ENCODE results near the gene TMEM237.

TMEM237 gene

DNA sequence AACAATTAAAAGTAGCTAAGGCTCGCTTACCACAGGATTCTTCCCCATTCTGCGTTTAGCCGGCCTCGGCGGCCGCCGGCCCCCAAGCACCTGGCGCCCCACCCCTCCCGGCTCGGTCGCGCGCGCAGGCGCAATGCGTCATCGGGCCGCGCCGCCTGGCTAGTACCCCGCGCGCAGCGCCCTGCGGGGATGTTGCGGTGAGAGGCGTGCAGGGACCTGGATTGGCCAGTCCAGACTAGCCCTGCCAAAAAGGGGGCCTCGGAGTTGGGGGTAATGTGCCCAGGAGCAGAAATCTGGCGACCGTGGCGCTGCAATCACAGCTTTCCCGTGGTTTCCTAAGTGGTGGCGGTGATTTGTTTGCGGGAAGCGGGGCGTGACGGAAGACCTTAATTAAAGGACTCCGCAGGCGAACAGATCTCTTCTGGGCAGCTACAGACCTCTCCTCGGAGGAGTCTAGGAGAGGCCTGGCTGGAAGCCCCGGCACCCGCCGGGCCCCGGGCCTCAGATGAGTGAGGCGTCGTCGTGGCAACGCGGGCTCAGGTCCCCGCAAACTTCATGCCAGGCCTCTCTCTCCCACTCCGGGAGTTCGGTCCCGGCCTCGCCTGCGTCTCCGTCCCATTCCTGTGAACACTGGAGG lies 606 bp downstream of the TMEM237 start:
- DNase-seq (ENCODE audit: low read depth in 2 of 2) = peak; percentile 63 to 79

DNA sequence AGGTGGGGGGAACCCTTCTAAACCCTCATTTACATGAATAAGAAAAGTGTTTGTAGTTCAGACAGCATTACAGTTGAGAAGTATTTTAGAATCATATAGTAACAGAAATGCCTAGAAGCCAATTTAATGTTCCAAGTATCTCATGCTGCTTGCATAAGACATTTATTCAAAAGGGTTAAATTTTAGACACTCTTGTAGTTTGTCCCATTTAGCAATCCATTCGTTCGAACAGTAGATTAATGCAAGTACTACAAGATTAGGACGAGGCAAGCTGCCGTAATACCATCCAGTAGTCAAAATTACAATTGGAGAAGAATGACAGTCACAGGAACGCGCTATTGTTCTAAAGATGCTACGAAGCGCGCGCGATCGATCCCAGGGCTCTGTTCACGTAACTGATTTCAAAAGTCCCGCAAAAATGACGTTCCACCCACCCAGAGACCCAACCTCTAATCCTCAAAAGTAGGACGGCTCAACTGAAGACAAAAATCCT lies 1.2 kb downstream of the TMEM237 start:
- no peak for DNase-seq (ENCODE audit: low read depth in 2 of 2)

DNA sequence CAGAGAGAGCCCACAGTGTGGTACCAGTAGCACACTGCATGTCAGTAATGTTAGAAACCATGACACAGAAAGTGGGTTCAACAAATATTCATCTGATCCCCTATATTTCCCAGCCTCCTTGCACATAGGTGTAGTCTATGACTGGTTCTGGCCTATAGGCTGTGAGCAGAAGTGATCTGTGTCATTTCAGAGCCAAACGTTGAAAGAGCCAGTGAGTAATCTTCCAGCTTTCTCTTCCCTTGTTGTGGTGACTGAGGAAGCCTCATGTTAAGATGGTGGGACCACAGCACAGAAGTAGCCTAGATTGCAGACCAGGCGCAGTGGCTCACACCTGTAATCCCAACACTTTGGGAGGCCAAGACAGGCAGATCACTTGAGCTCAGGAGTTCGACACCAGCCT lies 4.1 kb downstream of the TMEM237 start:
- no peak for DNase-seq (ENCODE audit: low read depth in 2 of 2)

DNA sequence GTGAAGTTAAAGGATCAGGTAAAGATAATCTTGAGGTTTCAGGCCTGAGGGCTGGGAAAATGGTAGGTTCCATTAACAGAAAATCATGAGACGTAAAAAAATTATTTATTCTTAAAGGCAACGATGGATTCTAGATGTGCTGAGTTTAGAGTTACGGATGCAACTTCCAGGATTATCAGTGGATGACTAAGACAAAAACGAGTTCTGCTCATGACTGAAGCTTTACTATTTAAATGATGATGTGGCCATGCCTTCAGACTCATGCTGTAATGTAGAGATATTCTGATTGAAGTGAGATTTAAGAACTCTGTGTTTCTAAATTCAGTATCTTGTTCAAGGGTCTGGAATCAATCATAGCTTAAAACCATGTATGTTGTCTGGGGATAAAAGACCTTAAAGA lies 5.0 kb downstream of the TMEM237 start:
- no peak for DNase-seq (ENCODE audit: low read depth in 2 of 2)

DNA sequence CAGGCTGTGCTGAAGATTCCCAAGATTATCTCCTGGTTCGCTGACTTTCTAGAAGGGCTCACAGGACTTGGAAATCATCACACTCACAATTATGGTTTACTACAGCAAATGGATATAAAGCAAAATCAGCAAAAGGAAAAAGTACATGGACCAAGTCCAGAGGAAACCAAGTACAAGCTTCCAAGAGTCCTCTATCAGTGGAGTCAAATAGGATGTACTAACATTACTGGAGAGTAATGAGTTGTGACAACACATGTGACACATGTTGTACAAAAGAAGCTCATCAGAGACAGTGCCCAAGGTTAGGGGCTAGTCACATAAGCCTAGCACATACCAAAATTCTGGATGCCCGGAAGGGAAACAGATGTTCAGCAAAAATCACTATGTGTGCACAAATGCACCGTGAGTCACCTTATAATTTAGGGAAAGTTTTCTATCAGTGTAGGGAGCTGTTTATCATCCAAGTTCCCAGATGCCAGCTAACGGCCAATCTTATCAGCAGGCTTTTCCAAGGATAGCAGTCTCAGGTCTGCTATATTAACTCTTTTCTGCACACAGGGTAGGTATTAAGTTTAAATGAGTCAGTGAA lies 9.5 kb downstream of the TMEM237 start:
- DNase-seq (ENCODE audit: low read depth in 2 of 2) = no peak

DNA sequence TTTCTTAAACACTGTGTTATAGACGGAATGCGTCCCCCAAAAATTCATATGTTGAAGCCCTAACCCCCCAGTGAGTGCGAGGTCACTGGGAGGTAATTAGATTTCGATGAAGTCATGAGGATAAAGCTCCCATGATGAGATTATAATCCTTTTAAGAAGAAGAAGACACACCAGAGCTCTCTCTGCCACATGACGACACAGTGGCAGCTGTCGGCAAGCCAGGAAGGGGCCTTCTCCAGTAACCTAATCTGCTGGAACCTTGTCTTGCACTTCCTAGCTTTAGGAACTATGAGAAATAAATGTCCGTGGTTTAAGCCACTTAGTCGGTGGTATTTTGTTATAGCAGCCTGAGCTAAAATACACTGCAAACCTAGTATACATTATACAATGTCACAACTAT lies 12.3 kb downstream of the TMEM237 start:
- DNase-seq (ENCODE audit: low read depth in 2 of 2) = no peak

DNA sequence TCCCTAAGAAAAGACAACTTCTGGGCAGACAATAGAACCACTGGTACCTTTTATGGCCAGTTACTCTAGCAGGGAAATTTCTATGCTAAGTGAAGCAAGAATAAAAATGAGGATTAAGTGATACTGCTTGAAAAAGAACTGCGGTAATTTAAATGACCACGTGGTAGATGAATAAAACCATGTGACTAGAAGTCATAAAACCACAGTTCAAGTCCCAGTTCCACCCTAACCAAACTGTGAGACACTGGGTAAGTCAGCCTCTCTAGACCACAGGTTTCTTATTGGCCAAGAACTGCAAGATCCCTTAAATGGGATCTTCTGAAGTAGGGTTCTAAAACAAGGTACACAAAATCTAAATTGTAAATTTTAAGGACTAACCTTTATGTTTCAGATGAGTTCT lies 12.7 kb downstream of the TMEM237 start:
- DNase-seq (ENCODE audit: low read depth in 2 of 2) = no peak

DNA sequence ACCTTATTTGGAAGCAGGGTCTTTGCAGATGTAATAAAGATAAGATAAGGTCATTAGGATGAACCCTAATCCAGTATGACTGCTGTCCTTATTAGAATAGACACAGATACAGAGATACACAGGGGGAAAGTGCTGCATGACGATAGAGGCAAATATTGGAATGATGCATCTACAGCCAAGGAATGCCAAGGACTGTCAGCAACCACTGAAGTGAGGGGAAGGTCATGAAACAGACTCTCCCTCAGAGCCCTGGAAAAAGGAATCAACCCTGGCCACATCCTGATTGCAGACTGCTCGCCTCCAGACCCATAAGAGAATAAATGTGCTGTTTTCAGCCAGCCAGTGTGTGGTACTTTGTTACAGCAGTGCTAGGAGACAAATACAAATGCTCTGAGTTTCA lies 14.8 kb downstream of the TMEM237 start:
- DNase-seq (ENCODE audit: low read depth in 2 of 2) = no peak

DNA sequence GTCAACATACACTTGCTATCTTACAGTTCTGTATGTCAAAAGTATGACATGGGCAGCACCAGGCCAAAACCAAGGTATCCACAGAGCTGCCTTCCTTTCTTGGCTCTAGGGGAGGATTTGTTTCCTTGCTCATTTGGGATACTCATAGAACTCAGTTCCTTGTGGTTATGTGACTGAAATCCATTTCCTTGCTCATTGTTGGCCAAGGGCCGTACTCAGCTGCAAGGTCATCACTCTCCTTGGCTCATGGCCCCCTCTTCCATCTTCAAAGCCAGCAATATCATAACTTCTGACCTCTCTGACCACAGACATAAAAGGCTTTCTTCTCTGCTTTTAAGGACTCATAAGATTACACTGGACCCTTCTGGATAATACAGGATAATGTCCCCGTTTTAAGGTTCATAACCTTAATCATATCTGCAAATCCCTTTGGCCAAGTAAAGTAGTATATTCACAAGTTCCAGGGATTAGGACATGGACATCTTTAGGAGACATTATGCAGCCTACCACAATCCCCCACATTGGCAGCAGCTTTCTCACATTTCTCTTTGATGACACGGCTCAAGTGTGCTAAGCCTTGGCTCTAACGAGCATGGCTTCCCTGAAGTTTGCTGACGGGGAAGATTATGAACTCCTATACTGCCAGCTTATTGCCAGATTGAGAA lies 20.9 kb downstream of the TMEM237 start:
- no peak for DNase-seq (ENCODE audit: low read depth in 2 of 2)

DNA sequence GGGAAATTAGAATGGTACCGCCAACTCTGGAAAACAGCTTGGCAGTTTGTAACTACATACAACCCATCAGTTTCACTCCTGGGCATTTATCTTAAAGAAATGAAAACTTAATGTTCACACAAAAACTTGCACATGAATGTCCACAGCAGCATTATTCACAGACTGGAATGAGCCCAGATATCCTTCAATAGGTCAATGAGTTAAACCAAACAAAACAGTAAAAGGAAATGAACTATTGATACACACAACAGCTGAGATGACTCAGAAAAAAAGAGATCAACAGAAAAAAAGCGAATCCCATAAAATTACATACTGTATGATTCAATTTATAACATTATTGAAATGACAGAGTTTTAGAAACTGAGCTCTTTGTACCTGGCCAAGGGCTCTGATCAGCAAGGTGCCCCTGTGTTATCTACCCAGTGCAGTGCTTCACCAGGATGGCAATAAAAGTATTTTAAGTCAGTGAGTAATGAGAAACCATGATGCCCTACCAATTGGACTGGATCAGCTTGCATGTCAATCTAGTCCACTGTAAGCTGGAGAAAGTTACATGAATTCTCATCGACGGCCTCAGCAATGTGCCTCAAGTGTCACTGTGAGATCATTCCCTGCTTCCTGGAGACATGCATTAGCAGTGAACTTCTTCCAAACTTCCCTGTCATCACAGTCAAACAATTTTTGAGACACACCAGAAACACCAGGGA lies 21.9 kb downstream of the TMEM237 start:
- no peak for DNase-seq (ENCODE audit: low read depth in 2 of 2)

DNA sequence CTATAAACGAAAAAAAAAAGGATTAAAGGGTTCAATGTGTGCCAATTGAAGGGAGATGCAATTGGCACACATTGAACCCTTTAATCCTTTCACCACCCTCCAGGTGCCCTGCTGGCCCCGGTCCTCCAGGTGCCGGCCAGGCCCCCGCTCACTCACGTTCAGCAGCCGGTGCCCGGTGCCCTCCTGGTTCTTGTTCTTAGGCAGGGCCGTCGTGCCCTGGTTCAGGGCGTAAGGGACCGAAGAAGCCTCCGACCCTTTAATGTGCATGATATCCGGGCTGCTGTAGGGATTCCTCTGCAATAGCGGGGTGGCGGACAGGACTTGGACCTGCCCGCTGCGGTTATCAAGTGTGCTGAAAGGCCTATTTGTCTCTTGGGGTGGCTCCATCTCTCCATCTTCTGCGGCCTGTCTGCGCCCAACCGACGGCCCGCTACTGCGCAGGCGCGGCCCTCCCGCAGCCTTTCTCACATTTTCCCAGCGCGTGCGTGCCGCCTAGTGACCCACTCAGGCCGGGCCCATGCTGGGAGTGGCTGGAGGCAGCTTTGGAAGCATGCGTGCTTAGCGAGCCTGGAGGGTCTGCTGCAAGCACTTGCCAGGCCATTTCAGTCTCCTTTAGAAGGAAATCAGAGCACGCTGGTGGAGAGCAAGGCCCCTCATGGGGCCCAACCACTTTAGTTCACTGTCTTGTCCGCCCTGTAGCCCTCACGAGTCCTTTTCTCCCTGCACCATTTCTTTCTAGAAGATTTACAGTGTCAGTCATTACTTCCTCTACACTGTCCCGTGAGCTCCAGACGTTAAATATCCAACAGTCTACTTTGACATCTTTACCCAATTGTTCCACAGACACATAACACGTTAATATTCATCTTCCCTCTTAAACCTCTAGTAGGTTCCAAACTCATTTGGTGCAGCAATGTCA lies 24.3 kb downstream of the TMEM237 start:
- no peak for DNase-seq (ENCODE audit: low read depth in 2 of 2)

DNA sequence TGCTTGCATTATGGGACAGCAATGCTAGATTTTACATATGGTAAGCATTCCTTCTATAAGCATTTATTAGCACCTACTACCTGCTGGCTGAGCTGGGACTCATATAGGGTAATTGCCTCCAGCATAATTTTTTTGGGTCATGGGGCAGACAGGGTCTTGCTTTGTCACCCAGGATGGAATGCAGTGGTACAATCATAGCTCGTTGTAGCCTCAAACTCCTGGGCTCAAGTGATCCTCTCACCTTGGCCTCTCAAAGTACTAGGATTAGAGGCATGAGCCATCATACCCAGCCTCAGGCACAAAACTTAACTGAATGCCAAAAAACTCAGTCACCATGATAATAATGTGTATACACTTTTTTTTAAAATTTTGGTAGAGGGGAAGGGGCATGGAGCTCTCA lies 35.3 kb downstream of the TMEM237 start:
- no peak for DNase-seq (ENCODE audit: low read depth in 2 of 2)

DNA sequence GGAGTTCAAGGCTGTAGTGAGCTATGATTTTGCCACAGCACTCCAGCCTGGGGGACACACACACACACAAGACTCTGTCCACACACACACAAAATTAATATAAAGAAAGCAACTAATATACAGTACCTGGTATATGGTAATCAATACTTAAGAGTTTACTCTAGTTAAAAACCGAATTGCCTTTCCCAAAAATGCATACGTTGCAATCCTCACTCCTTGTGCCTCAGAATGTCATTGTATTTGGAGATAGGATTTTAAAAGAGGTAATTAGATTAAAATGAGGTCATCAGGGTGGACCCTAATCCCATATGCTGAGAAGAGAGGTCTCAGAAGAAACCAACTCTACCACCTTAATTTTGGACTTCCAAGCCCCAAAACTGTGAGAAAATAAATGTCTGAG lies 35.7 kb downstream of the TMEM237 start:
- DNase-seq (ENCODE audit: low read depth in 2 of 2) = no peak

DNA sequence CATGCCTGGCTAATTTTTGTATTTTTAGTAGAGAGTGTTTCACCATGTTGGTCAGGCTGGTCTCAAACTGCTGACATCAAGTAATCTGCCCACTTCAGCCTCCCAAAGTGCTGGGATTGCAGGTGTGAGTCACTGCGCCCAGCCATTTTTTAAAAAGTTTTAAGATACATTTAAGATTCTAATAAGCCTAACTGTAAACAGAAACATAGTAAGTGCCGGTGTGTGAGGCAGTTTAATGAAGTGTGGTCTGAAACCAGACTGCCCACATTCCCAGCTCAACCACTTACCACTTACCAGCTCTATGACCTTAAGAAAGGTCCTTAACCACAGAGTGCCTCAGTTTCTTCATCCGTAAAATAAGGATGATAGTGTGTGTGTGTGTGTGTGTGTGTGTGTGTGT lies 42.4 kb downstream of the TMEM237 start:
- DNase-seq (ENCODE audit: low read depth in 2 of 2) = no peak

DNA sequence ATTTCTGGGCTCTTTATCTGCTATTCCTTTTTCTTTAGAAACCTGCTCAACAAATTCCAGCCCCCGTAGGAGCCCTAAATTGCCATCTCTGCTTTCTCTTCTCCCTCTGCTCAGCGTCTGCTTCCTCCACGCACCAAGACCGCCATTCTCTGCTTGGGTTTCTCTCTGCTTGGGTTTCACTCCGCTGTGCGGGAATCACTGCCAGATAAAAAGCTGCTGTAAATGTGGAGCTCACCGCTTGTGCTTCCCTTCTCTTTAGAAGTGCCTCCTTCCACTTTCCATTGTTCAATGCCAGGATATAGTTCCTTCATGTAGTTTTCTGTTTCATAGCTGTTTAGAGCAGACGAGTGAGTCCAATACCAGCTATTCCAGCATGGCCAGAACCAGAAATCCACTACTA lies 45.9 kb downstream of the TMEM237 start:
- DNase-seq (ENCODE audit: low read depth in 2 of 2) = no peak

DNA sequence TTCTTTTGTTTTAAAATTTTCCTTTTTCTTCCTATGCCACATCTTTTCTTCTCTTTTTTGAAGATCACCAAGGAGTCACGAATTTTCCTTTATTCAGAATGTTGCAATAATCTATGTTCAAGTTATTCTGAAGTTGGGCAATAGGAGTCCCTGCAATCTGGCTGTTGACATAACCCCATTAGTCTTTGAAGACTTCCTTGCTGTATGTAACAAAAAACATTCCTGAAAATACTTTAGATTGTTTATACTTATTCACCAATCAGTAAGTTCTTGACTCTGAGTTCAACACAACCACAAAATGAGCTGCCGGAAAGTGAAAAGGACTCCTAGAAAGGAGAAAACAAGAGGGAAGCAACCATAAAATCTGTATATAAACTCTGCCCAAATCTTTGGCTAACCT lies 62.8 kb downstream of the TMEM237 start:
- no peak for DNase-seq (ENCODE audit: low read depth in 2 of 2)

DNA sequence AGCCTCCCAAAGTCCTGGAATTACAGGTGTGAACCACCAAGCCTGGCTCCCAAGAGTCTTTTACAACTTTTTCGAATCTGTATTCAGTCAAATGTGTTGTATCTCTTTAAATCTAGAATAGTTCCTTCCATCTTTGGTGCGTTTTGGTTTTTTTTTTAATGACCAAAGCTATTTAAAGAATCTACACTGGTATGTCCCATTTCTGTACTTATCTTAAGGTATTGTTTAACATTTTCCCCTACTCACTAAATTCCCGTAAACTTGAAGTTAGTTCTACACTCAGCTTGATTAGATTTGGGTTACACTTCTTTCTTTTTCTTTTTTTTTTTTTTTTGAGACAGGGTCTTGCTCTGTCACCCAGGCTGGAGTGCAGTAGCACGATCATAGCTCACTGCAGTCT lies 63.8 kb downstream of the TMEM237 start:
- no peak for DNase-seq (ENCODE audit: low read depth in 2 of 2)

DNA sequence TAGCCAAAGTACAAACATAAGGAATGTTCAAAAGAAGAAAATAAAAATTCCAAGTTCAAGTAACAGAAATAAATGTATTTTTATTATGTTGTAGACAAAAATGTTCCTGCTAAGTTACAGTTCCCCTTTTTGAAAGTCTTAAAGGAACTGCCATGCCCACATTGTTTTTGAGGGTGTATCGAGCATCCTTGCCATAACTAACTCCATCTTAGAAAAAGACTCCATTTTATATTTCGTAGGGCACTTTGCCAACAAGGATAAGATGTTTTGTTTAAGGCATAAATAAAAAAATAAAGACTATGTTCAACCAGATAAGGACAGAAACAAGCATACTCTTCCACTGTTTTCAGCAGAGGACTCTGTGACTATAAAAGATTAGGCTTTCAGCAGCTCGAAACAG lies 67.3 kb downstream of the TMEM237 start:
- DNase-seq (ENCODE audit: low read depth in 2 of 2) = no peak

DNA sequence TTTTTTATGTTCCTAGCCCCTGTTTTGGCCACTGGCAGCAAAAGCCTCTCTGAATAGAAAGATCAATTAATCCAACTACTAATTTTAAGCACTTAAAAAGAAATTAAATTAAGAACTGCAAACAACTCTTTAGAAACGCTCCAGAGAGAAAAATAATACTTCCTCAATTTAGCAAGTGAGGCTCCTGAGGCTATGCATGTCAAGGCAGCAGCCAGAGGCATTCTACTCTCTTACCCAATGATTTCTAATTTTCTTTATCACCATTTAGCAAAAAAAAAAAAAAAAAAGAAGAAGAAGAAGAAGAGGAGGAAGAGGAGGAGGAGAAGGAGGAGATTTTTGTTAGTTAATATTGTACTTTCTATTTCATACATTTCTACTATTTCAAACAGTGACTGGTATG lies 68.5 kb downstream of the TMEM237 start:
- no peak for DNase-seq (ENCODE audit: low read depth in 2 of 2)

DNA sequence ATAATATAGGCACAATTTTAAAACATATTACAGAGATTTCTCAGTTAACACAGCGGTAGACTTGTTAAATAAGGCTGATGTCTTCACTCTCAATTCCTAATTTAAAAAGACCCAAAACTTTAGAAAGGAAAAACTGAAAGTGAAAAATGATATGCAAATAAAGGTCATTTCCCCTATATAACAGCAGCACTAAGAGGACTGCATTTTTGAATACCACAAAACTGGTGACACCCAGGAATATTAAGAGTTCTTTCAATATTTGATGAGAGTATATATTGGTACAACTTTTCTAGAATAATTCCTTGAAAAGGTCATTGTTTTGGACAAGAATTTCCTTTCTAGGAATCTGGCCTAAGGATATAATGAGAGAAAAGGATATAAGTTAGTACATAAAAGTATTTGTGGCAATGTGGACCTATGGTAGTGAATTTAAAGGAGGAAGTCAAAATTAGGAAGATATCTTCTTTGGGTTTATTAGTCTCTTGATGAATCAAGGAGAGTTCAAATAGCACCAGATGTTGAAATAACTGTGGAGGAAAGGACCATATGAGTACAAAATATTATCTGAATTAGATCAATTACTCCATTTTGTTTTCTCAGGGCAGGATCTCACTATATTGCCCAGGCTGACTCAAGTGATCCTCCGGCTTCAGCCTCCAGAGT lies 70.3 kb downstream of the TMEM237 start:
- no peak for DNase-seq (ENCODE audit: low read depth in 2 of 2)
